Measurements from ENCODE around the gene TOX2. TPM values are rescaled to one million over a fixed set of nuclear protein-coding genes. Genes with fewer than 3 reads are reported as not detected.

Gene TOX2
- total and polyA plus RNA-seq, 2 donors from 2014 or later = 4.7 to 5.9 TPM

DNA sequence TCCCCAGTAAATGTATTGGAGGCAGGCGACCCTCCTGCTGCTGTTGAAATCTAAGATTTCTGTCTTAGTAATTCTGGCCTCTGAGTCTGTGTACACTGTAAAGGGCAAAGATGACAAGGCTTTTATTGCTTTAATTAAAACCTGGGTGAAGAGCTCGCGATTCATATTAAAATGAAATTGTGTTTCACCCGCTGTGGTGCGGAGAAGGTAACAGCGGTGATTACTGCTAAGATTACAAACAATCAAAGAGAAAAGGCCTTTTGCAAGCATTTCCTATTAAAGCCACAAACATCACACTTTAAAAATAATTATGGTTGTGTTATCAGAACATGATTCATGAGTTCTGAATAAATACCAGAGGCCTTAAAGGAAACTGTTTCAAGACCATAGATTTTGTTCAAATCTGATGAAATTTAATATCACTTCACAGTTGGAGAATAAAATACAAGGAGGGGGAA lies 69.3 kb downstream of the TOX2 start:
- intact Hi-C loops (cut with DNase I) = no loop called here
- no peaks in the 10 kb centered on the region for H3K9me3 ChIP-seq (ENCODE audit: control insufficient read depth in 2 of 3, insufficient read depth in 1 of 3, low read length in 3 of 3)
- FAIRE-seq = no peak

DNA sequence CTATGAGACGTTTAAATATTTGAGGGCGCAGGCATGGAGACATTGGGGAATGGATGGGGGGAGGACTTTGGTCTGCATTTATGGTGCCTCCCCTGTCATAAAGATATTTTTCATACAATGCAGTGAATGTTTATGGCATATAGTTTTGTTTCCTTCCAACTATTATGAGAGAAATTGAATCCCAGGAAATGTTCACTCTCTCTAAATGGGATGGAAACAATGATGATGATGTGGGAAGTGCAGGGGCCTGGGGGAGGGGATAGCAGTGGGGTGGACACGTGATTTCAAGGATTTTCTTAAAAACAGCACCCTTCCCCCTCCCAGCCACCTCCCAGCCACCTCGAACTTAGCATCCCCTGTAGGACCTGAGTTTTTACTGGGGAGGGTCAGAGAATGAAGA lies 69.9 kb downstream of the TOX2 start:
- no peak for DNase-seq
- no peak overlapping the region for H3K27ac ChIP-seq (ENCODE audit: low read depth in 2 of 2, low read length in 2 of 2)
- H3K4me3 ChIP-seq (ENCODE audit: low read length in 3 of 3) = no peak overlapping the region
- H3K27me3 ChIP-seq (ENCODE audit: control insufficient read depth, insufficient read depth, low read length) = no peaks in the 10 kb centered on the region
- no peak for FAIRE-seq
- H3K36me3 ChIP-seq (ENCODE audit: control insufficient read depth in 2 of 3, insufficient read depth in 3 of 3, low read length in 3 of 3) = no peaks in the 10 kb centered on the region
- intact Hi-C loops (cut with DNase I) = no loop called here
- TF ChIP-seq, protein P1, sequence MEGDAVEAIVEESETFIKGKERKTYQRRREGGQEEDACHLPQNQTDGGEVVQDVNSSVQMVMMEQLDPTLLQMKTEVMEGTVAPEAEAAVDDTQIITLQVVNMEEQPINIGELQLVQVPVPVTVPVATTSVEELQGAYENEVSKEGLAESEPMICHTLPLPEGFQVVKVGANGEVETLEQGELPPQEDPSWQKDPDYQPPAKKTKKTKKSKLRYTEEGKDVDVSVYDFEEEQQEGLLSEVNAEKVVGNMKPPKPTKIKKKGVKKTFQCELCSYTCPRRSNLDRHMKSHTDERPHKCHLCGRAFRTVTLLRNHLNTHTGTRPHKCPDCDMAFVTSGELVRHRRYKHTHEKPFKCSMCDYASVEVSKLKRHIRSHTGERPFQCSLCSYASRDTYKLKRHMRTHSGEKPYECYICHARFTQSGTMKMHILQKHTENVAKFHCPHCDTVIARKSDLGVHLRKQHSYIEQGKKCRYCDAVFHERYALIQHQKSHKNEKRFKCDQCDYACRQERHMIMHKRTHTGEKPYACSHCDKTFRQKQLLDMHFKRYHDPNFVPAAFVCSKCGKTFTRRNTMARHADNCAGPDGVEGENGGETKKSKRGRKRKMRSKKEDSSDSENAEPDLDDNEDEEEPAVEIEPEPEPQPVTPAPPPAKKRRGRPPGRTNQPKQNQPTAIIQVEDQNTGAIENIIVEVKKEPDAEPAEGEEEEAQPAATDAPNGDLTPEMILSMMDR (IDR thresholded peaks at IDR 0.05; ENCODE audit: borderline replicate concordance, extremely low read depth, insufficient read depth) = no peak
- no peak overlapping the region for H3K9ac ChIP-seq (ENCODE audit: low read length in 3 of 3)
- H3K9me3 ChIP-seq (ENCODE audit: control insufficient read depth in 2 of 3, insufficient read depth in 1 of 3, low read length in 3 of 3) = no peaks in the 10 kb centered on the region
- peaks cover 0 to 2% (median 0%) of the 10 kb centered on the region in 3 donors for H3K4me1 ChIP-seq (ENCODE audit: control insufficient read depth in 2 of 3, insufficient read depth in 2 of 3, low read depth in 1 of 3, low read length in 3 of 3)

More for the DNA sequence above, 69.3 kb downstream of the TOX2 start:
- H3K36me3 ChIP-seq (ENCODE audit: control insufficient read depth in 2 of 3, insufficient read depth in 3 of 3, low read length in 3 of 3) = no peaks in the 10 kb centered on the region
- no peak overlapping the region for H3K4me3 ChIP-seq (ENCODE audit: low read length in 3 of 3)
- DNase-seq = no peak
- H3K4me1 ChIP-seq (ENCODE audit: control insufficient read depth in 2 of 3, insufficient read depth in 2 of 3, low read depth in 1 of 3, low read length in 3 of 3) = peaks cover 0 to 2% (median 0%) of the 10 kb centered on the region in 3 donors
- no peak overlapping the region for H3K9ac ChIP-seq (ENCODE audit: low read length in 3 of 3)
- no peak overlapping the region for H3K27ac ChIP-seq (ENCODE audit: low read depth in 2 of 2, low read length in 2 of 2)
- H3K27me3 ChIP-seq (ENCODE audit: control insufficient read depth, insufficient read depth, low read length) = no peaks in the 10 kb centered on the region
- TF ChIP-seq, protein P1 (IDR thresholded peaks at IDR 0.05; ENCODE audit: borderline replicate concordance, extremely low read depth, insufficient read depth) = no peak

DNA sequence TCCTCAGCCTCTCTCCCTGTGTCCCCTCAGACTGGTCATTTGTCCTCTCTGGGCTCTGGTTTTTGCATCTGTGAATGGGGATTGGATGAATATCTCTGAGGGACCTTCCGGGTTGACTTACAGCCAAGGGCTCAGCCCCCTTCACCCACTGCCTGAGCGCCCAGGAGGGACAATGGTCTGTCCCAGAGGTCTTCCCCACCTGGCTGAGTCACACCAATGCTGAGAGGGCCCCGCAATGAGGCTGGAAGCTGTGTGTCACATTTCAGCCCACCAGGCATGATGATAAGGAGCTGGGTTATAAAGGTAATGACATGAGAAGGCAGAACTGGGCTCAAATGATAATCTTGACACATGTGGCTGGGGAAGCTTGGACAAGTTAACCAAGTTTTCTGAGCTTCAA lies 70.5 kb downstream of the TOX2 start:
- Histone ChIP-seq H3K4me1 (ENCODE audit: control insufficient read depth in 2 of 3, insufficient read depth in 2 of 3, low read depth in 1 of 3, low read length in 3 of 3) (peaks cover 0 to 2% (median 0%) of the 10 kb centered on the region in 3 donors), H3K27ac (ENCODE audit: low read depth in 2 of 2, low read length in 2 of 2) (no peak overlapping the region), H3K4me3 (ENCODE audit: low read length in 3 of 3) (no peak overlapping the region), H3K9ac (ENCODE audit: low read length in 3 of 3) (no peak overlapping the region), H3K36me3 (ENCODE audit: control insufficient read depth in 2 of 3, insufficient read depth in 3 of 3, low read length in 3 of 3) (no peaks in the 10 kb centered on the region), H3K9me3 (ENCODE audit: control insufficient read depth in 2 of 3, insufficient read depth in 1 of 3, low read length in 3 of 3) (peaks cover 0 to 3% (median 0%) of the 10 kb centered on the region in 3 donors), H3K27me3 (ENCODE audit: control insufficient read depth, insufficient read depth, low read length) (no peaks in the 10 kb centered on the region)
- FAIRE-seq (no peak), DNase-seq (no peak)
- TF ChIP-seq, protein P1 (IDR thresholded peaks at IDR 0.05; ENCODE audit: borderline replicate concordance, extremely low read depth, insufficient read depth) = no peak
- intact Hi-C loops (cut with DNase I) = no loop called here
